Measurements from ENCODE around the gene NPHP4.

The NPHP4 gene

DNA sequence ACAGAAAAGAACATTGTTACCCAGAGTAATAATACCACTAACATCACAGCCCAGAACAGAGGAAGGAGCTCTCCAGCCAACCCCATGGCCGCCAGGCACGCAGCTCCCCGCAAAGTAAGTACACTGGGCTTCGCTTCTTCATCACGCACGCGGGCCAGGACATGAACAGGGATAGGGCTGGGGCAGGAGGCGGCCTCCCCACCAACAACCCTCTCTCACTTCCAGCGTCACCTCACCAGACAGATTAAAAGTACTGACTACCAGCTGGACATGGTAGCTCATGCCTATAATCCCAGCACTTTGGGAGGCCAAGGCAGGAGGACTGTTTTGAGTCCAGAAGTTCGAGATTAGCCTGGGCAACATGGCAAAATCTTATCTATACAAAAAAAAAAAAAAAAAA, 78.3 kb downstream of the NPHP4 start:
- no peak for DNase-seq (ENCODE audit: low spot score)

DNA sequence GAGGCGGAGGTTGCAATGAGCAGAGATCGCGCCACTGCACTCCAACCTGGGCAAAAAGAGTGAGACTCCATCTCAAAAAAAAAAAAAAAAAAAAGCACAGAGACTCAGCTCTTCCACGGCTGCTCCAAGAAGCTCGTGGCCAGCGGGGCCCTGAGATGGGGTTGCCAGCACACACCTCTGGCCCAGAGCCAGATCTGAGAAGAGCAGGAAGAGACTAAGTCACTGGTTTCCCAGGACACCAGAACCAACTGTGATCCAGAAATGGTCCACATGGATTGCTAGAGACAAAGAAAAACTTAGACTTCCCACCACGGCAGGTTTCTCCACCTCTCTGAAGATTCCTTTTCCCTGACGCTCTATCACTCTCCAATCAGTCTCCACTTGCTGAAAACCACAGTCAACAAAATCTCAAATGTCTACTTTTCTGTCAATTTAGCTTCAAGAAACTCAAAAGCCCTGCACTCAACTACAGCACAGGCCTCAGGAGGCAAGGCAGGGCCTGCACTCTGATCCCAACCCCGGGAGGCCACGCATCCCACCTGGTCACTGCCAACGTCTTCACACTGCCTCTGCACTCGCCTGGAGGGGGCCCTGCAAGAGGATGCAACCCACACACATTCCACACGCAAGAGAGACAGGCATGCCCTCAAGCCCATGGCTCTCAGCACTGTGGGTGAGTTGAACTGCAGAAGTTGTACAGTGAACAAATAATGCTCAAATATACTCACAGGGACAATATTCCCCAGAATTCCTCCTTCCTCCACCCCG, 79.0 kb downstream of the NPHP4 start:
- DNase-seq (ENCODE audit: low spot score): no peak

DNA sequence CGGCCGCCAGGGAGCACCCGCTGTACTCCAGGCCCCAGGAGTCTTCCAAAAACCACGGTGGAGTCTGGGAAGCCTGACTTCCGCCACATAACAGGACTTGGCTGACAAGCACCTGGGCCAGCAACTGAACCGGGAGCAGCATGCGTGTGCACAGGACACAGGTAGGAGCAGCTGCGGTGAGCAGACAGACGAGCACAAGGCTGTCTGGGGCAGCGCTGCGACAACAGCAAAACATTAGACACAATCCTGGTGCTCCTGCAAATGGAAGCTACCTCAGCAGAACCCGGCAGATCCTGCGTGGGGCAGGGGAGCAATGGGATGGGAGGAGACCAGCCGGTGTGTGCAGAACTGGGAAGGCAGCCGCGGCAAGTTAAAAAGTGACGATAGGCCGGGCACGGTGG, 80.4 kb downstream of the NPHP4 start:
- no peak for DNase-seq (ENCODE audit: low spot score)

DNA sequence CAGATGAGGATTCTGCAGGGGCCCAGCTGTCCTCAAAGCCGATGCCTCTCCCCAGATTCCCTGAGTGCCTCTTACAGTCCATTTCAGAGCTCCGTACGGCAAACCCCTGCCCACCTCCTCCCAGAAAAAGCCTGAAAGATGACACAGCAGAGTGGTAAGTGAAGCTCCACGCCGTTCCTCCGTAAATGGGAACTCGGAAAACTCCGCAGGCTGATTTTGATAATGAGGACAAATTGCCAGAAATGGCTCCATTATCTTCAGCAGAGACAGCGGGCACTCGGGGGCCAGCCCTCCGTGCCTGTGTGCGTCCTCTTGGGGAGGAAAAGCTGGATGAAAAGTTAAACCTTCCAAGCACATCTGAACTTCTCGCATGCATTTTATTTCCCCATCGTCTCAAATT, 81.1 kb downstream of the NPHP4 start:
- no peak for DNase-seq (ENCODE audit: low spot score)

DNA sequence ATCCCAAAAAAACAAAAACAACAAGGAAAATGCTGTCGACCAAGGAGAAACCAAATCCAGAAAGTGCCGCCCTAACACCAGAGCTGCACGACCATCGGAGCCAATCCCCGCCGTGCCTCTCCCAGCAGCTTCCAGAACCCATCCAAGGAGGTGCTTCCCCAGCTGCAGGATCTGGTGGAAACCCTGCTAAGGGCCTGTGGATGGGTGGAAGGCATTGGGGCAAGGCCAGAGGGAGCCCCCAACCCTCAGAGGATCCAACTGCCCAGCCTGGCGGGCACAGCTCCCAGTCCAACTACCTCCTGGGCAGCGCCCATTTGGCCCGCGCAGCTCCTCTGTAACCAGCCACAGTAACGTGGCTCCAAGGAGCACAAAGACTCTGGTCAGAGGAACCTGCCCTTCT, 81.6 kb downstream of the NPHP4 start:
- DNase-seq (ENCODE audit: low spot score): no peak

DNA sequence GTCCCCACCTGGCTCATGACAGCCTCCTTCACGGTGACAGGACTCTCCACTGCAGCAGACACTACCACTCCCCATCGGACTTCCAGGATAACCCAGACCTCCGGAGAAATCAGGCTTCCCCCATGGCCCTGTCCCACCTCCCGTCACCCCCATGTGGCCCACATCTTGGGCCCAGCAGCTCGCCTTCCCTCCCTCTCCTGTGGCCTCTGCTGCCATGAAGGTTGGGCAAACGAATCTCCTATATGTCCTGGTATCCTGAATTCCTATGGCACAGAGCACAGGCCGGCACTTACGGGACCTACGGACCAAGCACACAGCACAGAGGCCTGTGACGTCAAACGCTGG, 82.0 kb downstream of the NPHP4 start:
- DNase-seq (ENCODE audit: low spot score): no peak

DNA sequence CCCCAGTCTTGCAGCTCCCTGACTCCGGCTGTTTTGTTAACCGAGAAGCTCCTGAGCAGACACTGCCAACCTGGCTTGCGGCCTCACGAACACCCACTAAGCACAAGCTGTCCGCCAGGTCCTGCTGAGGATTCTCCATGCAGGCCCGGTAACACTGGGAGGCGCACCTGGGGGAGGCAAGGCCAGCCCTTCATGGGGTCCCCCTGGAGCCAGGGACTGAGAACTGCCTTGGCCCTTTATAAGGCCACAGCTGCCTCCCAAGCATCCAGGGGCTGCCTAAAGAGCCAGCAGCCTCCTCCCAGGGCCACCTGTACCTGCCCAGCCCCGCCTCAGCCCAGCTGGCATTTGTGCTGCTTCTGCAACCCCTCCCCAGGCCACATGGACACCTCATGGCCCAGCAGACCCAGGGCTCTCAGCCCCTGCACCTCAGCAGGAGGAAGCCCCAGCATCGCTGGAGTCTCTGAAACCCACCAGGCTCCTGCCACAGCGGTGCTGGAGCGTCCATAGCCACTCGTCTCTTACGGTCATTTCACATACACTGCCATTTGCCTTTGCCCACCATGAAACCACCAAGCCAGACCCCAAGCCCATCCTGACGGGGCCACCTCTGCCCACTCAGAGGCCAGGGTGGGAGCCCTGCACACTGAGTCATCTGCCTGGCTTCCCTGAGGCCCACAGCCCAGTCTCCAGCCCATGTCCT, 82.5 kb downstream of the NPHP4 start:
- DNase-seq (ENCODE audit: low spot score): no peak

DNA sequence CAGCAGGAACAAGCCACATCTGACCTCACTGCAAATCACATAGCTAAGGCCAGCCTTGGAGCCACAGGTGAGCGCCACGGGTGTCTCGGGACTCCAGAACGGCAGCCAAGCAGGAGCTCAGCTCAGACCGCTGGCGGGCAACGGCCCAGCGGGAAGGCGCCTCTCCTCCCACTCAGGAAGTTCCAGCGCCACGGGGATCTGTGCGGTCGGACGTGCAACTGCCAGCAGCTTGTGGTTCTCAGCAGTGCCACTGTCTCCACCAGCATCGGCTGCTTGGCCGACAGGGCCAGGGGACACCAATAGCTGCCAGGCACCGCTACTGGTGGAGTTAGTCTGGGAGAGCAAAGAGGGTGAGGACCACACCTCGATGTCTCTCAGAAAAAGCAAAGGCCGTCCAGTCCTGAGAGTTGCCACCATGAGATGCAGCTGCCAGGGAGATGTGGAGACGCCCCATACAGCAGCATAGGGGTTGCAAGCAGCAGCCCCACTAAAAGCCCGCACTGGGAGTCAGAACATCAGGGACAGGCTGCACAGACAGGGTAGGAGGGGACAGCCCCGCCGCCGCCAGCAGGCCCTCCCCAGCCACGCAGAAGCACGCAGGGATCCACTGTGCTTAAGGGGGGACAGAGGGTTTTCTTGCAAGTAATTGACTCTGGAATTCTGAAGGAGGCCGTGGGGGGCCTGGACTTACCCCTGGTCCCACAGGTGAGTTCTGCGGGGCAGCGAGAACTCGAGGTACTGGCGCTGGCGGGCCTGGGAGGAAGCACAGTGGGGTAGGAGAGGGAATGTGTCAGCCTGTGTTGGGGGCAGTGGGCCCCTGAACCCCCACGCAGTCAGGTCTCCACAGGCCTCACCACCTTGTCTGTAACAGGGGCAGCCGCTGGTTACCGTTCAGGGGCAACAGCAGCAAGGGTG, 83.5 kb downstream of the NPHP4 start:
- DNase-seq (ENCODE audit: low spot score): no peak

DNA sequence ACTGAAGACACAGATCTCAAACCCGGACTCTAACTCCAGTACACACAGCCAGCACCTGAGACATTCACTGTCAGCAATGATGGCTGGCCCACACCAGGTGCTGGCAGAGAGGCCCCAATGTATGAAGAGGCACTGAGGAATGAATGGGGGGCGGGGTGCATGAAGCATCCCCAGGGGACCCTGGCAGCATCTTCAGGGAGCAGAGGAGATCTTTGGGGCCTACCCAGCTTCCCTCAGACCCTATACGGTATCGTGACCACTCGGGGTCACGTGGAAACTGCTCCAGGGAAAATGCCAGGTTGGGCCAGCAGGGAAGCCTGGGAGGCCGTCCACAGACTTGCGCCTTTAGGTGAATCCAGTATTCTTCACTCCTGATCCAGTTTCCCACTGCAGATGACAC, 84.3 kb downstream of the NPHP4 start:
- no peak for DNase-seq (ENCODE audit: low spot score)

DNA sequence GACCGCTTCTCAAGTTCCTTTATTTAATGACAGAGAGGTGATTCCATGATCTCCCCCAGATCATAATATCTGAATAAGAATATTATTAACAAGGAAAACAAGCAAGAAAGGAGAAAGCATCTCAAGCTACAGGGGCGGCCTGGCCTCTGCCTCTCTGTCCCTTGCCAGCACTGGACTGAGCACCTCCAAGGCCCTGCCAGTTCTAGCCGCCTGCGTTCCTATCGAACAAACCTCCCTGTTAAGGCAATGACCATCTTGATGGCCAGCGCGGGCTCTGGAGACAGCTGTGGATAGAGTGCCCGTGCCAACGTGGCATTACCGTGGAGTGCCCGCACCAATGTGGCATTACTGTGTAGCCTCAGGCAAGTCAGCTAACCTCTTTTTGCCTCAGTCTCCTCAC, 84.8 kb downstream of the NPHP4 start:
- no peak for DNase-seq (ENCODE audit: low spot score)

DNA sequence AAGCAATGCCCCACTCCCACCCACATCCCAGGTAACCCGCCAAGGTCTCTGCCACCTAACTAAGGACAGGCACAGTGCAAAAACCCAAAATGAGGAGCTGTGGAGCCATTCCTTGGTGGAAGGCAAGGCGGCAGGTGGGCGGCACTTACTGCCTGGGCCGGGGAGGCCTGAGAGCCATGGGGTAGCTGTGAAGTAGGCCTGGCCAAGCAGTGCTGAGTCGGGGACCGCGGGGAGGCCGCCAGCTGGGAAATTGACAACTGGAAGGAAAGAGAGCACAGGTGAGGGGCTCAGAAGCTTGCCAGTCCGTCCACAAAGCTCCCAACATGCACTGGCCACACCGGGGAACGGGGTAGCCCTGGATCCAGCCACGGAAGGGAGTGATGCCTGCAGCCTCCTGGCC, 85.3 kb downstream of the NPHP4 start:
- no peak for DNase-seq (ENCODE audit: low spot score)

DNA sequence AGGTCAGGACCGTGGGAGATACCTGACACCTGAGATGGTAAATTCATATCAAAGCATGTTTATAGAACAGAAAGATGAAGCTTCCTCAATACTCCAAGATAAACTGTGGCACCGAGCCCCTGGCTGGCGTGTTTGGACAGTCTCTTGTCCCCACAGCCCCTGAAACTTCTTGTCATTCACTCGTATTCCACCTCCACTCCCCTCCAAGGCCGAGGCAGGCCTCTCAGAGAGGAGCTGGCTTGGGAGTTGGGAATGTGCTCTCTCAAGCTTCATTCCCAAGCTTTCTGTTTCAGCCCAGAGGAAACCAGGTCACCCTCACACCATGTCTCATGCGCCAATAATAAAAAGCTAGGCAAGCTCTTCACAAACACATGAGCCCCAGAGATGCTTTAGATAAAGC, 86.1 kb downstream of the NPHP4 start:
- DNase-seq (ENCODE audit: low spot score): no peak

DNA sequence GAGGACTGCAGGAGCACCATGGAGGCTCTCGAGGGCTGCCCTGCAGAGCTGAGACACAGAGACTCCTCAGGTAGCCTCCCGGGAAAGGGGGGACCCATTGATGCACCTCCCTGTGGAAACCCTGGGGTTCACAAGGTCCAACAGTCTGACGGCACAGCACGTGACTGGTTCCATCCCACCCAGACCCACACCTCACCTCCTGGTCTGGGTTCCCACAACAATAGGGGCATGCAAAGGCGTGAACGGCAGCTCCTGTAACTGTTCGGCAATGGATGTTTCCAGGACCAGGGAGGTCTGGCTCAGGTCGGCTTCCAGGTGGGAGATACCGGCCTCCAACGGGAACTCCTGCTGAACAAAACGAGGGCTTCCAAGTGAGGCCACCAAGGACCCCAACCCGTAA, 86.8 kb downstream of the NPHP4 start:
- DNase-seq (ENCODE audit: low spot score): no peak

DNA sequence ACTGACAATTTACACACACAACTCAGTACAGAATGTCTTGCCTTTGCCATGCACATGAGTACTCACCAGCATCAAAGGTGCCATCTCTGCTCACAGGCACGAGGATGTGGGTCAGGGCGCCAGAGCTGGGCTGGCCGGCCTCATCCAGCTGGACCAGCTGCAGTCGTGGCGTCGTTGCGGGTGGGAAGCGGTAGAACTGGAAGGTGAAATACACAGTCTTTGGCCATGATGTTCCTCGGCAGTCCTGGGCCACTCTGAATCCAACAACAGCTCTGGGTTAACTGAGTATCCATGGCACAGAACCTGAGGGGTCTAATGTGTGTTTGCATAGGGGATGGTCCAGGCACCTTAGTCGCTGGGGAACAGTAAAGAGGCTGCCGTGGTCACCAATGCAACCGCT, 87.7 kb downstream of the NPHP4 start:
- no peak for DNase-seq (ENCODE audit: low spot score)

DNA sequence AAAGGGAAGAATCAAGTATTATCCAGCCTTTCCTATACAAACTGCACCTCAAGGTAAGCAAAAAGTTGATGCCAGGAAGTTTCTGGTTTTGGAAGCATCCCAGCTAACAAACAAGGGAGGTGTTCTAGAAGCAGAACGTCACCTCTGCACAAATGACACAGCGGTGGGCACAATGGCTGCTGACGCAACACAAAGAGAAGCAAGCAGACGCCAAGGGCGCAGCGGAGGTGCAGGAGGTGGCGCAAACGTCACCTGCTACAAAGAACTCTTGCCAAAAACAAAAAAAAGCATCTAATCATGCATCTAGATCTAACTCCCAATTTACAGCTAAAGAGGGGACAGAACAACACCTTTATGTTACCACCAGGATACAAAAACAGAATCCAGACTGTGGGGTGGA, 88.5 kb downstream of the NPHP4 start:
- DNase-seq (ENCODE audit: low spot score): no peak

DNA sequence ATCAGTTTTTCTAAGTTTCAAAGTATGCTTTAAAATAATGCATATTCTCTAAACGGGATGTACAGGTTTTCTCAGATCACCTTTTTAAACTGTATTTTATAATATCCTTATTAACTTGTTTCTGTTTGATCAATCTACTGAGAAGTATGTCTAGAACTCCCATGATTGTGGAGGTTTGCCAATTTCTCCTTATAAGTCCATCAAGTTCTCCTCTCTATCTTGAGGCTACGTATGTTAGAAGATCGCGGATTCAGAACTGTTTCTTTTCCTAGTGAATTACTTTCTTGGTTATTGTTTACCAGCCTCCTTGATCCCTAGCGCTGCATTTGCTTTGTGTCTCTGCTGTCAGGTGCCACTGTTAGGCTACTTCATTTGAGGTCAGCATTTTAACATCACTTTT, 89.2 kb downstream of the NPHP4 start:
- DNase-seq (ENCODE audit: low spot score): no peak

DNA sequence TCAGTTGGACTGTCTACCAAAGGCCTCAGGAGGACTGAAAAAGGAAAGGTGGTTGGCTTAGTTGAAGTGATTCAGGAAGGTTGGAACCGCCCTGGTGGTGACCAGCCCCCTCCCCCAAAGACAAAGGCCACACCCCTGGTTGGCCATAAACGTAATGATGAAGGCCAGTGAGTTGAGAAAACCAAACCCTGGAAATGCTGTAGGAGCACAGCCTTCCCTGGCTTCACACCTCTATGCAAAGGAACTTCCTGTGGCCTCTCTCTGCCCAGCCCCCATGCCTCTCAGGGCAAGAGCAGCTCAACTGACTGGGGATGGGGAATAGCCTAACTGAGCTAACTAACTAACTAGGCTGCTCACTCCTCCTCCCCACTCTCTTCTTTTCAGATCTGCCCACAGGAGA, 90.4 kb downstream of the NPHP4 start:
- no peak for DNase-seq (ENCODE audit: low spot score)

DNA sequence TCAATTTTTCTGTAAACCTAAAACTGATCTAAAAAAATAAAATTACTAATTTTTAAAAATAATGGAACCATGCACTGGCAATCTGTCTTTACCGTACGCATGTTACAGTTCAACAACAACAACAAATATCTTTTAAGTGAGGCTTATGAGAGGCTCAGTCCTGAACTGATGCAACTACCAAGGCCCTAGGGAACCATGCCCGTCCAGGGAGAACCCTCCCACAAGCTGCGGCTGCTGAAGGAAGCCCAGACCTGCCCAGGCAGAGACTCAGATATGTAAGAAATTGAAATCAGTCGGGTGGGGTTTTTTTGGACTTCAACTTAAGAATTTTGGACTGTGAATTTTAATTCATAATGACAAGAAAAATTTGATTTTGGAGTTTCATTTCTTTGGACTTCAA, 91.1 kb downstream of the NPHP4 start:
- no peak for DNase-seq (ENCODE audit: low spot score)

DNA sequence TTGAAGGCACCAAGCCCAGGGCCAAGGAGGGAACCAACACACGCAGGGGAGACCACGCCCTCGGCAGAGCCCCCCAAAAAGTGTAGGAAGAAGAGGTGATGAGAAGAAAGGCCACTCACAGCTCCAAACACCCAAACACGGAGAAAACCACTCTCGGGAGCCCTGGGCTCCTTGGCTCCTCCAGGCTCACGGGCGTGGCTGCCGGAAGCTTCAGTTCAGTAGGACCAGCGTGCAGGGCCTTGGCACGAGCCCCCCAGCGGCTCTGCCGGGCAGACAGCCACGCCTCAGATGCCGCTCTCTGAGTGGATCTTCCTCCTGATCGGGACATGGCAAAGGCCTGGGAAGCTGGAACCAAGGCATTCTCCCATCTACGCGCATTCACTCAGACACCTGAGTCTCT, 94.0 kb downstream of the NPHP4 start:
- no peak for DNase-seq (ENCODE audit: low spot score)

DNA sequence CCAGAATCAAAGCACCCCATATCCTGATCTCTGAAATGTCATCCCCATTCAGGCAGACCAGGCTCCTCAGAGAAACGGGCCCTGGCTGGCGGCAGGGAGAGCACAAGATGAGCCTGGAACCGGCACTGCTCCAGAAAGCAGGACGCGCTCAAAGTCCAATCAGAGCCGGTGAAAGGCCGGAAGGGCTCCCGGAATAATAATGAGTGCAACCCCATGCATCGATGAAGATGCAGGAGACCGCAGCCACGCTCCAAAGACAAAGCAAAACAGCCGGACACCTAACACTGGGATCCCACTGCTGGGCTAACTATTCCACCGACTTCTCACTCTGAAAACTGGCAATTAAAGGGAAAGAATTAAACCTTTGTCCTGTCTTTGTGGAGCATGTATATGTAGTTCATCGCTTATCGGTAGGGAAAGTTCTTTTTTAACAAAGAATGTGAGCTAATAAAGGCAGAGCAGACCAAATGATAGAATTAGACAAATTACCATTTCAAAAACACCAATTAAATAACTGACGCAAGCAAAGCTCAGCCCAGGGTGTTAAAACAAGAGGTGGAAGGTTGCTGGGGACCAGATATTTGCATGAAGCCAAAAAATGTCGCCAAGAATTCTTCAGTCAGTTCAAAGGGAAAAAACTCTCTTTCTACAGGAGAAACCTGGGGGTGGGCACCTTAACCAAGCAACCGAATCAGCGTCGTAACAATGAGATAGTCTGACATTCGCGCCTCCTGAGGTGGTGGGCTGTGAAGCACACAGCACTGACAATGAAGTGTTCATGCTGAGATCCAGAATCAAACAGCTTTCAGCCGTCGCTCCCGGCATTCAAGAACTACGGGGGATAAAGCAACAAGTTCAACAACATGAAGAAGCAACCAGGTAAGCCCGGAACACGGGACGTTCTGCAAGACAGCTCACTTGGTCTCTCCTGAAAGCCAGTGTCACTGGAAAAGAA, 95.2 kb downstream of the NPHP4 start:
- no peak for DNase-seq (ENCODE audit: low spot score)

Measured in SK-N-DZ (cell line).